Hindlimb muscle (tissue), 1 donor: ENCODE measurements around the gene TMEM43. TPM values are rescaled to one million over a fixed set of nuclear protein-coding genes. Genes with fewer than 3 reads are reported as not detected.
A peak's percentile ranks its signal among the peaks of the same experiment; 100 is the strongest.

ENCODE experiments used
- DNase-seq: peaks from one replicate; pipeline ENCODE4 v3.0.0-alpha.2; 2013
- polyA plus RNA-seq: library from polyadenylated mRNA; unstranded; fragments of 120-200 nt; gene quantifications from one replicate; pipeline ENCODE4 v1.2.1, GENCODE V29; 2013; ENCODE audit not compliant: insufficient read length

Gene TMEM43
- polyA plus RNA-seq, 1 donor, result 45.6 TPM

DNA sequence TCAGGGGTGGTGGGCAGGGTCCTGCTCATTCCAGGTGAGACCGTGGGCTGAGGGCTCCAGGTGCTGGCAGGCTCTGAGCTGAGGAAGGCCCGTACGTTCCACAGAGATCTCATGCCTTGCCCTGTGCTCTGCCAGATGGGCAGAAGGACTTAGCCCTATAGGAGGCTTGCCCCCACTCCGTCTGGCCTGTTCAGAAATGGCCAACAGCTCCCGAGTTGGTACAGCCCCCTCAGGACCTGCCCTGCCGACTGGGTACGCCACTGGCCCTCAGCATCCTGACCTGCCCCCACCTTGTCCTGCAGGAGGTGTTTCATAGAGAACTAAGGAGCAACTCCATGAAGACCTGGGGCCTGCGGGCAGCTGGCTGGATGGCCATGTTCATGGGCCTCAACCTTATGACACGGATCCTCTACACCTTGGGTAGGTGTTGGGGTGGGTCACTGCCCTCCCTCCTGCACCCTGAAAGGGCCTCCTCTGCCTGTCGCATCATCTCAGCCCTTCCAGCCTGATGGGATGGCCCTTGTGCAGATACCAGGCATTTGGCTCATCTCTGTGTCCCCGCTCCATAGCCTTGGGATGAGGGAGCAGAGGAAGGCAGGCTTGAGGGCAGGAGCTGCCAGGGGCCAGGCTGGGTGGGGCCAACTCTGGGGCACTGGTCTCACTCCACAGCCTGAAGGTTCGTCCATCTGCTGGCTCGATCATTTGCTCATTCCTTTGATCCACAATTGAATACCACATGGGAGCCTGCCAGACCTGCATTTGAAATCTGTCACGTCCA lies 14.2 kb downstream of the TMEM43 start:
- DNase-seq, result no peak

GRCh38 chr3:14139771-14140170 lies 14.9 kb downstream of the TMEM43 start:
- no peak for DNase-seq

DNA sequence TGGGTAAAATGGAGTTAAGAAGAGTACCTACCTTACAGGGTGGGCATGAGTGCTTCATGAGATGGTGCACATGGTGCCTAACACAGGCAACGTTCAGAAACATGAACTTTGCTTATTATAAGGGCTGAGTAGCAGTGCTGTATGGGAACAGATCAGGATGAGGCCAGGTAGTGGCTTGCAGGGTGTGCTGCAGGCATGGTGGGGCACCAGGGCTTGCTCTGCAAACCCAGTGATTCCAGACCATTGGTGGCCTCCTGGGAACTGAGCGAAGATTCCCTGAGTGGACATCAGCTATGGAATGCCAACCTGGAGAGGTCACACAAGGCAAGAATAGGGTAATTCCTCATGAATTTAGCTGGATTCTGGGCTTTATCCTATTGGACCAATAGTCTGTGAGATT lies 15.8 kb downstream of the TMEM43 start:
- no peak for DNase-seq

DNA sequence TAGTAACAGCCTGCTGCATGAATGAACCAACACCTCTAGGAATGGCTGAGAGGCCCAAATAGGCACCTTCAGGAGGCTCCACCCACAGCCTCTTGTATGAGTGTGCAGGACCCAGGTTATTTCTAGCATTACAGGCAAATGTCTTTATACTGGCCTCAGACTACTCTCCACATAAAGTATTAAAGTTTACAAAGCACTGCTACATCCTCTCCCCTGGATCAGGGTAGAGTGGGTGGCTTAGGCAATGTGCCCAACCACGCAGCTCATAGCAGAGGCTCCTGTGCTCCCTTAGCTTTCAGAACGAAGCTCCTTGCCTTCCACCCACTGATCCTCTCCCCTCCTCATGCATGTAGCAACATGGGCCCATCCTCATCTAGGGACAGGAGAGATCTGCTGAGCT lies 16.3 kb downstream of the TMEM43 start:
- no peak for DNase-seq

DNA sequence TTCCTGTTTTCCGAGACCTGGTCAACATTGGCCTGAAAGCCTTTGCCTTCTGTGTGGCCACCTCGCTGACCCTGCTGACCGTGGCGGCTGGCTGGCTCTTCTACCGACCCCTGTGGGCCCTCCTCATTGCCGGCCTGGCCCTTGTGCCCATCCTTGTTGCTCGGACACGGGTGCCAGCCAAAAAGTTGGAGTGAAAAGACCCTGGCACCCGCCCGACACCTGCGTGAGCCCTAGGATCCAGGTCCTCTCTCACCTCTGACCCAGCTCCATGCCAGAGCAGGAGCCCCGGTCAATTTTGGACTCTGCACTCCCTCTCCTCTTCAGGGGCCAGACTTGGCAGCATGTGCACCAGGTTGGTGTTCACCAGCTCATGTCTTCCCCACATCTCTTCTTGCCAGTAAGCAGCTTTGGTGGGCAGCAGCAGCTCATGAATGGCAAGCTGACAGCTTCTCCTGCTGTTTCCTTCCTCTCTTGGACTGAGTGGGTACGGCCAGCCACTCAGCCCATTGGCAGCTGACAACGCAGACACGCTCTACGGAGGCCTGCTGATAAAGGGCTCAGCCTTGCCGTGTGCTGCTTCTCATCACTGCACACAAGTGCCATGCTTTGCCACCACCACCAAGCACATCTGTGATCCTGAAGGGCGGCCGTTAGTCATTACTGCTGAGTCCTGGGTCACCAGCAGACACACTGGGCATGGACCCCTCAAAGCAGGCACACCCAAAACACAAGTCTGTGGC lies 16.9 kb downstream of the TMEM43 start:
- DNase-seq, result no peak

DNA sequence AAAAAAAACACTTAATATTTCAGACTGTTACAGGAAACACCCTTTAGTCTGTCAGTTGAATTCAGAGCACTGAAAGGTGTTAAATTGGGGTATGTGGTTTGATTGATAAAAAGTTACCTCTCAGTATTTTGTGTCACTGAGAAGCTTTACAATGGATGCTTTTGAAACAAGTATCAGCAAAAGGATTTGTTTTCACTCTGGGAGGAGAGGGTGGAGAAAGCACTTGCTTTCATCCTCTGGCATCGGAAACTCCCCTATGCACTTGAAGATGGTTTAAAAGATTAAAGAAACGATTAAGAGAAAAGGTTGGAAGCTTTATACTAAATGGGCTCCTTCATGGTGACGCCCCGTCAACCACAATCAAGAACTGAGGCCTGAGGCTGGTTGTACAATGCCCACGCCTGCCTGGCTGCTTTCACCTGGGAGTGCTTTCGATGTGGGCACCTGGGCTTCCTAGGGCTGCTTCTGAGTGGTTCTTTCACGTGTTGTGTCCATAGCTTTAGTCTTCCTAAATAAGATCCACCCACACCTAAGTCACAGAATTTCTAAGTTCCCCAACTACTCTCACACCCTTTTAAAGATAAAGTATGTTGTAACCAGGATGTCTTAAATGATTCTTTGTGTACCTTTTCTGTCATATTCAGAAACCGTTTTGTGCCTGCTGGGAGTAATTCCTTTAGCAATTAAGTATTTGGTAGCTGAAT lies 17.9 kb downstream of the TMEM43 start:
- no peak for DNase-seq

DNA sequence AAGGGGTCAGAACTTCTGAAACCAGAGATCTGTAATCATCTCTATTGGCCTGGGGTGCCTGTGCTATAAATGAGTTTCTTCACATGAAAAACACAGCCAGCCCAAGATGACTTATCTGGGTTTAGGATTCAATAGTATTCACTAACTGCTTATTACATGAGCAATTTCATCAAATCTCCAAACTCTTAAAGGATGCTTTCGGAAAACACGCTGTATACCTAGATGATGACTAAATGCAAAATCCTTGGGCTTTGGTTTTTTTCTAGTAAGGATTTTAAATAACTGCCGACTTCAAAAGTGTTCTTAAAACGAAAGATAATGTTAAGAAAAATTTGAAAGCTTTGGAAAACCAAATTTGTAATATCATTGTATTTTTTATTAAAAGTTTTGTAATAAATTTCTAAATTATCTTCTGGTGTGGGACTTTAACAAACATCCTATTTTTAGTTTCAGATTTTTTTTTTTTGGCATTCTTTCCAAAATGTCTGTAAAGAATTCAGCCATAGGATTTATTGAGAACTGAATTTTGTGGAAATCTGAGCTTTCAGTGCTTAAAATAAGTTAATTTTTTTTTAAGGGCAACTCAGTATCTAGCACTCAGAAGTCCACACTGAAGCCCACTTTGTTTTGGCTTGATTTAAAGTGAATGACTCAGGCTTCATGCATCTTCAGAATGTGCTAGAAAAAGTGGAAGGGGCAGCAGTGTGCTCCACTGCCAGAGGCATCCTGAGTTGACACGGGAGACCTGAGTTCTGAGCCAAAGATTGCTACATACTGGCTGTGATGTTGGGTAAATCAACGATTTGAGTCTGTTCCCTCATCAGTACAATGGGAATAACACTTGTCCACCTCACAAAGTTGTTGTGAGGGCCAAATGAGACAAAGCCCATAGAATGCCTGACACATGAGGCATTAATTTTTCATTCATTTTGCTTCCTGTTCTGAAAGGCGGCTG lies 18.7 kb downstream of the TMEM43 start:
- DNase-seq, result no peak

DNA sequence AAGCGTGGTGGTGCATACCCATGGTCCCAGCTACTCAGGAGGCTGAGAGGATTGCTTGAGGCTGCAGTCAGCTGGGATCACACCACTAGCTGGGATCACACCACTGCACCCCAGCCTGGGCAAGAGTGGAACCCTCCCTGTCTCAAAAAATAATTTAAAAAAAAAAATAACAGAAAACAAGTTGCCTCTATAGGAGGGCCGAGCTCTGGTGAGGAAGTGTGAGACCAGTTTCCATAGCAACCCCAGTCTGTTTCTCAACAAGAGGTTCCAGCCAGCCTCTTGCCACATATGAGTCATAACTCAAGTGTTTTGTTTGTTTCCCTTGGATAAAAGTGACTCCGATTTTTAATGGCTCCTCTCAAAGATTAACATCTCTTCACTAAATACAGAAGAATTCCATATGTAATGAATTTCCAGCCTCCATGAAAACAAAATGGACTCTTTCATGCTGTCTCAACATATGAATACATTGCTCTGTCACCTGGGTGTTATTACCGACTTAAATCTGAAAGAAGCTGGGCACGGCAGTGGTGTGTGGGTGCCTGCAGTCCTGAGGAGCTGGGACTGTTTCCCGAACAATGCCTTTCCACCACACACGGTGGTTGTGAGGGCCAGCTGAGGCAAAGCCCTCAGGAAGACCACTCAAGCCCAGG lies 19.7 kb downstream of the TMEM43 start:
- DNase-seq, result peak; percentile 89

- no peak for DNase-seq
These were observed 20.4 kb downstream of the TMEM43 start for GRCh38 chr3:14145236-14145635.

DNA sequence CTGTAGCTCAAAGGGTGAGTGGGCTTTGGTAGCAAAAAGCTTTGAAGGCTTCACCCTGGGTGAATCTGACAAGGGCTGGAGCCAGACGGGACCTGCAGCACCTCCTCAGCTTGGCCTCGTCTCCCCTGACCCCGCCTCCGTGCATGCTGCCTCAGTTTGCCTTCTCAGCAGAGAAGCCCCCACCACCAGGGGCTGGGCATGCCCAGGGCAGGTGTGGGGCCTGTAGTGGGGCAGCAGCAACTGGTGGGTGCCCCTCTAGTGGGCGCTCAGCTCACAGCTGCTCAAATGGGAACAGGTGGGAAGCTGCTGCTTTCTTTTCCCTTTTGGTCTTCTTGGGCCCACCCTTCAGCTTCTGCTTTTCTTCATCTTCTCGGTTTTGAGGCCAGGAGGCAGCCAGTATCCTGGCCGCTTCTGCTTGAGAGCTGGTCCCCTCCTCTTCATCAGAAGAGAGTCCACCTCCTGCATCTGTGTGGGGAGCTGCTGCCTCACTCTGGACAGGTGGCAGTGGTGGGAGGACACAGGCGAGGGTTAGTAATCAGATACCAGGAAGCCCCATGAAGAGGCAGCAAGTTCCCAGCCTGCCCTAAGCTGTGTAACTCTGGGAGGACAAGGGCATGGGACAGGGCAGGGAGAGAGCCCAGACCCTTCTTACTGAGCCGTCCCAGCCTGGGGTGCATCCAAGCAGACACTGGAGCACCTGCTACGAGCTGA lies 21.0 kb downstream of the TMEM43 start:
- no peak for DNase-seq

DNA sequence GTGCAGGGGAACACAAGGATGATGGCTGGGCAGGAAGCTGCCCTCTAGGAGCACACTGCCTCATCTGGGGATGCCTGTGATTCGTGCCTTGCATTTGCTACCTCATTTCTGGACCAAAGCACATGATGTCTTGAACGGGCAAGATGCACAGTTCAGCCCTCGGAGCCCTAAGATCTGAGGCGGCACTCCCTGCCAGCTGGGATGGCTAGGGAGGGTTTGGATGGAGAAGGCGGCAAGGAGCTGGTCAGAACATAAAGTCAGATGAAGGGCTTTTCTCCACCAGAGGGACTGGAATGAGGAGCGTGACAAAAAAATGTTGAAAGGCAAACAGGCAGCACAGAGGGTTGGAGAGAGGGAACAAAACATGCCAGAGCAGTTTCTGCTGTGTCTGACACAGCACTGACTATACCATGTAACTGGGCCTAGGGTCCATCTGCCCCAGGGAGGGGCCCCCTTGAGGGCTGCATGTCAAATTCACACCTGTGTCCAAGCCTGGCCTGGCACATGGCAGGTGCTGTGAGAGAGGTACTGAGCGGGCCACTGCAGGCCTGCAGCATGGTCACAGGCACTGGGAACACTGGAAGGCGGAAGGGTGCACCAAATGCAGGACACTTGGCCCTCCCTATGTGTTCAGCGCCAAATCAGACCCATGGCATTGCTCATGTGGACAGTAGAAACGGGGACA lies 21.7 kb downstream of the TMEM43 start:
- no peak for DNase-seq

- no peak for DNase-seq
These were observed 22.2 kb downstream of the TMEM43 start for GRCh38 chr3:14147066-14147435.

GRCh38 chr3:14147617-14148016 lies 22.8 kb downstream of the TMEM43 start:
- no peak for DNase-seq

GRCh38 chr3:14148041-14148985 lies 23.5 kb downstream of the TMEM43 start:
- no peak for DNase-seq

GRCh38 chr3:14150078-14150477 lies 25.2 kb downstream of the TMEM43 start:
- no peak for DNase-seq

DNA sequence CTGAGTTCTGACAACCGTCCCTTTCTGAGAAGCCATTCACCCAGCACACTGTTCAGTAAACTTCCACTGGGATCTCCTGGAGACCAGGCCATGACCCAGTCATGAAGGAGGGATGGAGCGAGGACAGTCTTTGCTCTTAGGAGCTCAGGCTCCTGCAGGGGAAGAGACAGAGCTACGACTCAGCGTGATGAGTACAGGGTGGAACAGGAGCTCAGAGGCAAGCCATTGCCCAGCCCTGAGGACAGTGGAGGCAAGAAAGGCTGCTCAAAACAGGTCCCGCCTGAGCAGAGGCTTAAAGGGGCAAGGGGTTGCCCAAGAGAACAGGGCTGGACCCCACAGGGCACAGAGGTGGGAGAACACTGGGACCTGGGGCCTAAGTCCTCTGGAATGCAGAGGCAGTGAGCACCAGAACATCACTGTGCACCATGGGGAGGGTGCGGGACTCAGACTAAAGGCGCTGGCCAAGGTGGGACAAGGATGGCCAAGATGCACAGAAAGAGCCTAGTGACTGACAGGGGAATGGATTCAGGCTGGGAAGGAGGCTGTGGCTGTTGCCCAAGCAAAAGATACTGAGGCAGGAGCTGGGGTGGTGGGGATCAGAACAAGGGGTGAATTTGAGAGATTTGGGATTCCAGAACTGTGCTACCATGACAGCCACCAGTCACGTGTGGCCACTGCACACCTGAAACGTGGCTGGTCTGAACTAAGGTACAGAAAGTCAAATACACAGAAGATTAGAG lies 25.8 kb downstream of the TMEM43 start:
- no peak for DNase-seq

DNA sequence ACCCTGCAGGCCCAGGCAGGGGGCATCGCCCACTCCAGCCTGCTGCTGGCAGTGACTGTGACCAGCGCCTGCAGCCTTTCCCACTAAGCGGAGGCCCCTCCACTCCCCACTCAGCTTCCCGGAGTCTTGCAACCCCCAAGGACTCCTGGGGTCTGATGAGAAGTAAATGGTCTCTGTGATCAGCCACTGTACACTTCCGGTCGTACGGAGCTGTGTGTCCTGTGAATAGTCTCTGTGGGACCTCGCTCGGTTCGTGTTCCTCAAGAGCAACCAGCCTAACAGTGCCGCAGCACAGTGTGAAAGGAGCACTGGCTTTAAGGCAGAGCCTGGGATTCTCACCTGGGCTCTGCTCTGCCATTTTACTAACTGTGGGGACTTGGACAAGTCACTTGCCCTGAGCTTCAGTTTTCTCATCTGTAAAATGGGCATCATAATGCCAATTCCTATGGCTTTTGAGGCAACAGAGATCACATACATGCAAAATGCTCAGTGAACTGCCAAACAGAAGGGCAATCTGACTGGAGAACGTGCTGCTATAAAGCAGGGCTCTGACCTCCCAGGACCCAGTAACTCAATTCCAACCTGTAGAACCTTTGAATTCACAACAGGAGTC lies 26.7 kb downstream of the TMEM43 start:
- DNase-seq, result no peak
